ENCODE measurements around the gene SLC2A9.

SLC2A9 gene

GRCh38 chr4:9782136-9782436 is 239.2 kb downstream of the SLC2A9 start:
- Histone ChIP-seq H3K27me3 (ENCODE audit: insufficient read depth, low read length, poor library complexity, severe bottlenecking) (no peaks in the 10 kb centered on the region), H3K9me2 (replicated peaks; ENCODE audit: low read depth, low read length) (no peaks in the 10 kb centered on the region), H3K4me1 (ENCODE audit: insufficient read depth, low read length, poor library complexity, severe bottlenecking) (no peaks in the 10 kb centered on the region), H3F3A (ENCODE audit: low read depth) (no peaks in the 10 kb centered on the region), H3K4me3 (ENCODE audit: low read length, poor library complexity, severe bottlenecking) (no peak overlapping the region), H4K20me1 (ENCODE audit: insufficient read depth, low read length, poor library complexity, severe bottlenecking) (no peaks in the 10 kb centered on the region), H2AFZ (ENCODE audit: low read length) (no peak overlapping the region), H3K9ac (ENCODE audit: low read depth, low read length, poor library complexity, severe bottlenecking) (no peak overlapping the region), H3K4me2 (ENCODE audit: low read depth, low read length, poor library complexity, severe bottlenecking) (no peak overlapping the region), H3K79me2 (ENCODE audit: insufficient read depth, low read length) (no peaks in the 10 kb centered on the region), H3K36me3 (ENCODE audit: insufficient read depth, low read length) (no peaks in the 10 kb centered on the region), H3K9me3 (ENCODE audit: insufficient read depth, low read depth, low read length) (no peaks in the 10 kb centered on the region)
- TF ChIP-seq EZH2phosphoT487 (IDR thresholded peaks at IDR 0.05; ENCODE audit: borderline replicate concordance) (no peak), CTCF (conservative IDR thresholded peaks at IDR 0.05; ENCODE audit: low read length) (no peak)

DNA sequence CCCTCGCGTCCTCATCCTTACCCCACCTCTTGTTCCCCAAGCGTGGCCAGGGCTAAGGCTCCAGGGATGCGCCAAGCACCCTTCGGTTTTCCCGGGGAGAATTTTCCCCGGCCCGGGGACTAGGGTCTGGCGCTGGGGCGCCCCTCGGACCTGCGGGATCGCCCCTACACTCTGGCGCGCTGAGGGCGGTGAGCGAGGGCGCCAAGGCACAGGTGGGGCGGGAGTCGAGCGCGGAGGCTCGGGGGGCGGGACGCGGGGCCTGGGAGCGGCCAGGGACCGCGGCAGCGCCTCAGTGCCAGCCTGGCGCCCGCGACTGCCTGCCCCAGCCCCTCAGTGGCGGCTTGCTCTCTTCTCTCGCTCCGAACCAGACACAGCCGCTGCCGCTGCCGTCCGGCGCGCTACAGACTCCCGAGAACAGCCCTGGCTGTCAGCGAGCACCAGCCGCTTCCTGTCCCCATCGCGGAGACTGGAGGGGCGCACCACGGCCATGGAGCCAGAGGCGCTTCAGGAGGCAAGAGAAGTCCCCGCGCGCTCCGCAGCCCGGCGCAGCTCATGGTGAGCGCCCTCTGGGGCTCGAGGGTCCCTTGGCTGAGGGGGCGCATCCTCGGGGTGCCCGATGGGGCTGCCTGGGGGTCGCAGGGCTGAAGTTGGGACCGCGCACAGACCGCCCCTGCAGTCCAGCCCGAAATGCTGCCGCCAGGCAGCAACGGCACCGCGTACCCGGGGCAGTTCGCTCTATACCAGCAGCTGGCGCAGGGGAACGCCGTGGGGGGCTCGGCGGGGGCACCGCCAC is 239.8 kb downstream of the SLC2A9 start, which contains the start of gene DRD5:
DRD5 (plus strand) TSS at position 292 of the 793 bp plus-strand sequence; CDS start at position 688, 396 bp downstream.
- H3K4me2 ChIP-seq (ENCODE audit: low read depth, low read length, poor library complexity, severe bottlenecking): no peak within 1 kb of the TSS

More for the DNA sequence above, 239.8 kb downstream of the SLC2A9 start, which contains the start of gene DRD5:
- Histone ChIP-seq H3K36me3 (ENCODE audit: insufficient read depth, low read length) (no peaks in the 10 kb centered on the region), H3K27me3 (ENCODE audit: insufficient read depth, low read length, poor library complexity, severe bottlenecking) (no peaks in the 10 kb centered on the region), H3F3A (ENCODE audit: low read depth) (no peaks in the 10 kb centered on the region), H3K79me2 (ENCODE audit: insufficient read depth, low read length) (no peaks in the 10 kb centered on the region), H3K9me2 (replicated peaks; ENCODE audit: low read depth, low read length) (no peaks in the 10 kb centered on the region), H3K4me1 (ENCODE audit: insufficient read depth, low read length, poor library complexity, severe bottlenecking) (no peaks in the 10 kb centered on the region), H3K9ac (ENCODE audit: low read depth, low read length, poor library complexity, severe bottlenecking) (no peak within 1 kb of the TSS), H3K9me3 (ENCODE audit: insufficient read depth, low read depth, low read length) (no peaks in the 10 kb centered on the region), H3K4me3 (ENCODE audit: low read length, poor library complexity, severe bottlenecking) (no peak within 1 kb of the TSS), H2AFZ (ENCODE audit: low read length) (no peak within 1 kb of the TSS), H4K20me1 (ENCODE audit: insufficient read depth, low read length, poor library complexity, severe bottlenecking) (no peaks in the 10 kb centered on the region)
- no peak for TF ChIP-seq CTCF (conservative IDR thresholded peaks at IDR 0.05; ENCODE audit: low read length)
- no peak for TF ChIP-seq EZH2phosphoT487 (IDR thresholded peaks at IDR 0.05; ENCODE audit: borderline replicate concordance)

Data from Loucy (cell line).